Uterus (tissue), 4 donors: ENCODE measurements around the gene DLK1. TPM values are rescaled to one million over a fixed set of nuclear protein-coding genes. Genes with fewer than 3 reads are reported as not detected.

ENCODE experiments used
- DNase-seq, 2 donors: peaks; one replicate each; pipeline ENCODE4 v3.0.0-alpha.2; 2019 to 2020
- H3K27ac ChIP-seq, 2 donors: fragments of 200-600 bp; sonication (generic); 1 replicate in 1 of 2; 2 replicates in 1 of 2; pipeline ENCODE4 v1.5.1; 2016 to 2018
- H3K27me3 ChIP-seq, 2 donors: fragments of 200-600 bp; sonication (generic); one replicate each; pipeline ENCODE4 v1.5.1; 2018 to 2019; ENCODE audit warnings: control low read depth in 1 of 2
- H3K36me3 ChIP-seq, 2 donors: fragments of 200-600 bp; sonication (generic); one replicate each; pipeline ENCODE4 v1.5.1; 2019; ENCODE audit warnings: control low read depth in 1 of 2
- H3K4me1 ChIP-seq, 2 donors: fragments of 200-600 bp; sonication (generic); one replicate each; pipeline ENCODE4 v1.5.1; 2018 to 2019; ENCODE audit warnings: control low read depth in 1 of 2
- H3K4me3 ChIP-seq, 2 donors: fragments of 200-600 bp; sonication (generic); 1 replicate in 1 of 2; 2 replicates in 1 of 2; pipeline ENCODE4 v1.5.1; 2018 to 2019; ENCODE audit warnings: mild to moderate bottlenecking in 1 of 2
- H3K9me3 ChIP-seq, 2 donors: fragments of 200-600 bp; sonication (generic); one replicate each; pipeline ENCODE4 v1.5.1; 2019; ENCODE audit warnings: control low read depth in 1 of 2
- POLR2A ChIP-seq, 2 donors: fragments of 450-650 bp; IDR thresholded peaks; one replicate each; pipeline ENCODE4 v1.6.1; 2016; ENCODE audit warnings: antibody characterized with exemption in 2 of 2, mild to moderate bottlenecking in 1 of 2, moderate library complexity in 1 of 2
- intact Hi-C: fragments of 100-400 bp; cut with DNase I; formaldehyde crosslinking; loops from one replicate; pipeline ENCODE4 v1.15.1; 2023; ENCODE audit warnings: low total_unique reads
- total RNA-seq, 4 donors: library from RNA; depleted of rRNA in 3 of 4; stranded (reverse); fragments of >200 nt in 3 of 4; gene quantifications; one replicate each; pipeline versions ENCODE4 v1.1.0 to v1.2.4, GENCODE V29; 2014 to 2023
- TF ChIP-seq, protein P1 (sequence below), 4 experiments: fragments of 200-600 bp in 2 of 4; fragments of 450-650 bp in 2 of 4; sonication (generic) in 2 of 4; IDR thresholded peaks; one replicate each; pipeline ENCODE4 v1.5.1; 2016 to 2019; ENCODE audit warnings: antibody characterized with exemption in 4 of 4, mild to moderate bottlenecking in 2 of 4, moderate library complexity in 1 of 4
- donor health status: DM: yes; HTN: yes; CAD: no.

DLK1 gene
- total RNA-seq, 4 donors from 2014 or later, result 2.2 to 41.1 TPM; not detected in 2

GRCh38 chr14:100748403-100748802 is 21.7 kb downstream of the DLK1 start:
- Histone ChIP-seq H3K9me3 (no peaks in the 10 kb centered on the region), H3K4me1 (no peaks in the 10 kb centered on the region), H3K36me3 (no peaks in the 10 kb centered on the region), H3K27me3 (no peaks in the 10 kb centered on the region), H3K27ac (no peak overlapping the region), H3K4me3 (no peak overlapping the region)
- TF ChIP-seq, protein P1, sequence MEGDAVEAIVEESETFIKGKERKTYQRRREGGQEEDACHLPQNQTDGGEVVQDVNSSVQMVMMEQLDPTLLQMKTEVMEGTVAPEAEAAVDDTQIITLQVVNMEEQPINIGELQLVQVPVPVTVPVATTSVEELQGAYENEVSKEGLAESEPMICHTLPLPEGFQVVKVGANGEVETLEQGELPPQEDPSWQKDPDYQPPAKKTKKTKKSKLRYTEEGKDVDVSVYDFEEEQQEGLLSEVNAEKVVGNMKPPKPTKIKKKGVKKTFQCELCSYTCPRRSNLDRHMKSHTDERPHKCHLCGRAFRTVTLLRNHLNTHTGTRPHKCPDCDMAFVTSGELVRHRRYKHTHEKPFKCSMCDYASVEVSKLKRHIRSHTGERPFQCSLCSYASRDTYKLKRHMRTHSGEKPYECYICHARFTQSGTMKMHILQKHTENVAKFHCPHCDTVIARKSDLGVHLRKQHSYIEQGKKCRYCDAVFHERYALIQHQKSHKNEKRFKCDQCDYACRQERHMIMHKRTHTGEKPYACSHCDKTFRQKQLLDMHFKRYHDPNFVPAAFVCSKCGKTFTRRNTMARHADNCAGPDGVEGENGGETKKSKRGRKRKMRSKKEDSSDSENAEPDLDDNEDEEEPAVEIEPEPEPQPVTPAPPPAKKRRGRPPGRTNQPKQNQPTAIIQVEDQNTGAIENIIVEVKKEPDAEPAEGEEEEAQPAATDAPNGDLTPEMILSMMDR (IDR thresholded peaks at IDR 0.05), result no peak
- no peak for TF ChIP-seq POLR2A (IDR thresholded peaks at IDR 0.05)
- DNase-seq, result no peak
- intact Hi-C loops, result no loop called here

DNA sequence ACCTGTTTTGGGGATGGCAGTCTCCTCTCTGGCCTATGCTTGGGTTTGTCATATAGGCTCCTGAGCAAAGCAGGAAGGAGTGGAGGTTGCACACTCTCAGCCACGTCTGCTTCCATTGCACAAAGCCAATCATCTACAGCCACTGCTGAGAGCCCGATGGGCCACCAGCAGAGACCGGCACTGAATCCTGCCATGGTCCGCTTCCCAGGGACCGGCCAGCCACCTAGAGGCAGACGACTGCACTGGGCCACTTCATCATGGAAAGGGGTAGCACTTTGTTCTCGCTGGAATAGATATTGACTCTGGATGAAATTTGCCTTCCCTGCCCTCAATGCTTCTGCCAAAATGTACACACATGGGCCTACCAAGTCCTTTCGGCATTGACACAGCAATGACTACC is 22.3 kb downstream of the DLK1 start:
- no peaks in the 10 kb centered on the region for H3K4me1 ChIP-seq
- intact Hi-C loops, result no loop called here
- no peak overlapping the region for H3K4me3 ChIP-seq
- H3K27ac ChIP-seq, result no peak overlapping the region
- no peak for DNase-seq
- no peaks in the 10 kb centered on the region for H3K27me3 ChIP-seq
- no peaks in the 10 kb centered on the region for H3K9me3 ChIP-seq
- no peaks in the 10 kb centered on the region for H3K36me3 ChIP-seq
- TF ChIP-seq, protein P1 (IDR thresholded peaks at IDR 0.05), result no peak
- TF ChIP-seq POLR2A (IDR thresholded peaks at IDR 0.05), result no peak

DNA sequence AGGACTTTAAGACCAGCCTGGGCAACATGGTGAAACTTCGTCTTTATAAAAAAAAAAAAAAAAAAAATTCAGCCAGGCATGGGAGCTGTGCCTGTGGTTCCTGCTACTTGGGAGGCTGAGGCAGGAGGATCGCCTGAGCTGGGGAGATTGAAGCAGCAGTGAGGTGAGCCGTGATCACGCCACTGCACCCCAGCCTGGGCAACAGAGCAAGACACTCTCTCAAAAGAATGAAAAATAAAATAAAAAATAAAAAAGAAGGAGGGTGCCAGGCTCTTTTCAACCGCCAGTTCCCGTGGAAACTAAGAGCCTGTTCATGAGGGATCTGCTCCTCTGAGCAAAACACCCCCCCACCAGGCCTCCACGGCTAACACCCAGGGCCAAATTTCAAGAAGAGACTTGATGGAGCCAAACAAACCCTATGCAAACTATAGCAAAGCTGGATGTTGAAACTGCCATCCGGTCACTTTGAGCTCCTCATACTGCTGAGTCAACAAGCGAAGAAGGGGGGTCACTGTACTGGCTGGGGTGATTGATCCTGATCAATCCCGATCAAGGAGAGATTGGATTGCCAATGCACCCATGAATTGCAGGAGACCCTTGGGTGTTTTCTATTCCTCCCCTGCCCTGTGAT is 23.4 kb downstream of the DLK1 start:
- no peaks in the 10 kb centered on the region for H3K9me3 ChIP-seq
- H3K27ac ChIP-seq, result no peak overlapping the region
- H3K27me3 ChIP-seq, result no peaks in the 10 kb centered on the region
- no peaks in the 10 kb centered on the region for H3K4me1 ChIP-seq
- no peak for TF ChIP-seq POLR2A (IDR thresholded peaks at IDR 0.05)
- TF ChIP-seq, protein P1 (IDR thresholded peaks at IDR 0.05), result no peak
- H3K36me3 ChIP-seq, result no peaks in the 10 kb centered on the region
- intact Hi-C loops, result no loop called here
- H3K4me3 ChIP-seq, result no peak overlapping the region
- no peak for DNase-seq

DNA sequence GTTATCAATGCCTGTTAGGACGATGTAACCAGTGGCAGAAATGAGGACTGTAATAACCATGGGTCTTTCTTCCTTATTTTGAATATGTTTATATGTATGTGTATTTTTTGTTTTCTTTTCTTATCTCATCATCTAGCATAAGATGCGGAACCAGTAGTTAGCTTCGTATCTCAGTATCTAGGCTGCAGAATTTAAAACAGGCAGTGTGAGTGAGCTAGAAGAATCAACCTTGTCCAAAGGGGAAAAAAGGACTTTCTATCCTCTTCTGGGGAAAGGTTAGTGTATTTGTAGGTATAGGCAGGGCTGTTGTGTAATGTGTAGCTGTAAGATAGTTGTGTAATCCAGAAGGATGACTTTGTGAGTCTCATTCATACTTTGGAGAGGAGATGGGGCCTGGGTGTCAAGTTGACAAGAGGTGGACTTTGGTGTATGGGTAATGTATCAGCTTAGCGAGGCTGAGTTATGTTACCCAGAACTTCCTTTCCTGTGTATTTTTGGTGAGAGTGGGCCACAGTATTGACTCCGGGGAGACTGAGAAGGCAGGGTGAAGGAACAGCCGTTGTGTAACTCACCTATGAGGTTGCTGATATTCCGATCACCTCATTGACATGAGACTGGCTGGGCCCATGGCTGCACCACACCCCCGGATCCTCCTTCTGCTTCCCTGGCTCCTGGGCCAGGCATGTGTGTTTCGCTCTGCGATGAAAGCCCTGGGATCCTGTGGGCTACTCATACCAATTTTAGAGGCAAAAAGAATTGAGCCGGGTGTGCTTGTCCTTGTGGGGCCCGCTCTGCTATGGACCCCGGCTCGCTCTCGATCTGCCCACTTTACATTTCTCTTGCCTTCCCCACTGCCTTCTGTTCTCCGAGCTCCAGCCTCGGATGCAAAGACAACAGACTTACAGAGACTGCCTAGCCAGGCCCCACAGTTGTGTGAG is 24.3 kb downstream of the DLK1 start:
- Histone ChIP-seq H3K4me1 (no peaks in the 10 kb centered on the region), H3K36me3 (no peaks in the 10 kb centered on the region), H3K27ac (no peak overlapping the region), H3K4me3 (no peak overlapping the region), H3K9me3 (no peaks in the 10 kb centered on the region), H3K27me3 (no peaks in the 10 kb centered on the region)
- intact Hi-C loops, result no loop called here
- TF ChIP-seq POLR2A (IDR thresholded peaks at IDR 0.05), result no peak
- TF ChIP-seq, protein P1 (IDR thresholded peaks at IDR 0.05), result no peak
- DNase-seq, result no peak

DNA sequence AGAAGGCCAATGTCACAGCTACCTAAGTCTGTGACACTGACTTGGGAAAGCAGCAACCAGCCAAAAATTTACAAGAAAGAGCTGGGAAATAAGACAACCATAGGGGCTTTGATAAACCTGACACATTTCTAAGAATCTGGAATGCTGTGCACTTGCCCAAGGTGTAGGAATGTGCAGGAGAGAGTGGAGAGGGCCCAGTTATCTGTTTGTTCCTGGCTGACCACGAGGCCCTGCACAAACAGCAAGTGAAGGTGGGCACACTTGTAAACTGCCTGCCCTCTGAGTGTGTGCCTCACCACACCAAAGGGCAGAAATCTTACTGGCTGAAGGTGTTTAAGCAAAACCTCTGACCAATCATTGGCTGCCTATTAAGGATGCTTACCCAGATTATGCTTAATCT is 27.3 kb downstream of the DLK1 start:
- H3K4me1 ChIP-seq, result no peaks in the 10 kb centered on the region
- no peak overlapping the region for H3K27ac ChIP-seq
- H3K27me3 ChIP-seq, result no peaks in the 10 kb centered on the region
- H3K9me3 ChIP-seq, result no peaks in the 10 kb centered on the region
- no peak for TF ChIP-seq POLR2A (IDR thresholded peaks at IDR 0.05)
- TF ChIP-seq, protein P1 (IDR thresholded peaks at IDR 0.05), result no peak
- no peak overlapping the region for H3K4me3 ChIP-seq
- intact Hi-C loops, result no loop called here
- no peaks in the 10 kb centered on the region for H3K36me3 ChIP-seq
- DNase-seq, result no peak
